GM06990 (cell line): Measurements from ENCODE around the gene ADAMTSL1.

ENCODE experiments used
- DNase-seq: peaks from one replicate; pipeline ENCODE4 v3.0.0-alpha.2; 2011; ENCODE audit not compliant: insufficient read length; ENCODE audit errors: extremely low read depth
- H3K27me3 ChIP-seq: replicated peaks from 2 replicates; pipeline ENCODE4 v1.6.0; 2011; ENCODE audit warnings: low read length; ENCODE audit not compliant: control insufficient read depth, insufficient read depth
- H3K36me3 ChIP-seq: 2 replicates; pipeline ENCODE4 v1.5.1; 2011; ENCODE audit warnings: low read length; ENCODE audit not compliant: control insufficient read depth, insufficient read depth
- H3K4me3 ChIP-seq: replicated peaks from 2 replicates; pipeline ENCODE4 v1.5.1; 2011; ENCODE audit warnings: low read depth, mild to moderate bottlenecking, control low read depth, low read length
- TF ChIP-seq, protein P1 (sequence below): IDR thresholded peaks from 2 replicates; pipeline ENCODE4 v1.5.1; 2011; ENCODE audit warnings: low read length, control low read depth, mild to moderate bottlenecking, inconsistent platforms; ENCODE audit not compliant: insufficient read depth, poor library complexity, severe bottlenecking

ADAMTSL1 gene

DNA sequence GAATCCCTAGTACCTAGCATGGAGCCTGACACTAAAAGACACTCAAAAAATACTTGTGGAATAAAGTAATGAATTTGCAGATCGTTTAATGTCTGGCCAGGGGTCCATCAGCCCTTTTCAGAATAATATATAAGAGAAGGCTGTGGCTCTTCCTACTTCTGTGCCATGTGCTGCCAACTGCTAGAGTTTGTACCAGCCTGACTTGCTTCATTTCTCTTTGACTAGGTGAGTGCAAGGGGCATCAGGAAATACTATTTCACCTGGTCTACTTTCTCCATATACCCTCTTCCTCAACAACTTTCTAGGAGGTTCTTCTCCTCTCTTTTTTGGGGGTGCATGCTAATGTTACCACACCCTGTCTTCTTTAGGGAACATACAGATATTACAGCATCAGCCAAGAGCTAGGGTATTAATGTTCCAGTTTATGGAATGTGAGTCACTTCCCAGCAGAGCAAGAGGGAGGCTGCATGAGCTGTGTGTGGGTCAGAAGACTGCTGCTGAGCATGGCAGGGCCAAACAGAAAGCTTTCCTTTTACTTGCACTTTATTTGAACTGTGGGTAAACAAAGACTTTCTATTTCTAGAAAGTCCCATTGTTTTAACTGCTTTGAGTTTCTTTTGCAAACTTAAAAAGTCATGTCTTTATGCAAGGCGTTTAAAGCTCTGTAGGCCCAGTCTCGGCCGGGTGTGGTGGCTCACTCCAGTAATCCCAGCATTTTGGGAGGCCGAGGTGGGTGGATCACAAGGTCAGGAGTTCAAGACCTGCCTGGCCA is 158.9 kb downstream of the ADAMTSL1 start:
- TF ChIP-seq, protein P1, sequence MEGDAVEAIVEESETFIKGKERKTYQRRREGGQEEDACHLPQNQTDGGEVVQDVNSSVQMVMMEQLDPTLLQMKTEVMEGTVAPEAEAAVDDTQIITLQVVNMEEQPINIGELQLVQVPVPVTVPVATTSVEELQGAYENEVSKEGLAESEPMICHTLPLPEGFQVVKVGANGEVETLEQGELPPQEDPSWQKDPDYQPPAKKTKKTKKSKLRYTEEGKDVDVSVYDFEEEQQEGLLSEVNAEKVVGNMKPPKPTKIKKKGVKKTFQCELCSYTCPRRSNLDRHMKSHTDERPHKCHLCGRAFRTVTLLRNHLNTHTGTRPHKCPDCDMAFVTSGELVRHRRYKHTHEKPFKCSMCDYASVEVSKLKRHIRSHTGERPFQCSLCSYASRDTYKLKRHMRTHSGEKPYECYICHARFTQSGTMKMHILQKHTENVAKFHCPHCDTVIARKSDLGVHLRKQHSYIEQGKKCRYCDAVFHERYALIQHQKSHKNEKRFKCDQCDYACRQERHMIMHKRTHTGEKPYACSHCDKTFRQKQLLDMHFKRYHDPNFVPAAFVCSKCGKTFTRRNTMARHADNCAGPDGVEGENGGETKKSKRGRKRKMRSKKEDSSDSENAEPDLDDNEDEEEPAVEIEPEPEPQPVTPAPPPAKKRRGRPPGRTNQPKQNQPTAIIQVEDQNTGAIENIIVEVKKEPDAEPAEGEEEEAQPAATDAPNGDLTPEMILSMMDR, result no peak
- Histone ChIP-seq H3K27me3 (no peaks in the 10 kb centered on the region), H3K36me3 (no peaks in the 10 kb centered on the region), H3K4me3 (no peak overlapping the region)
- no peak for DNase-seq

DNA sequence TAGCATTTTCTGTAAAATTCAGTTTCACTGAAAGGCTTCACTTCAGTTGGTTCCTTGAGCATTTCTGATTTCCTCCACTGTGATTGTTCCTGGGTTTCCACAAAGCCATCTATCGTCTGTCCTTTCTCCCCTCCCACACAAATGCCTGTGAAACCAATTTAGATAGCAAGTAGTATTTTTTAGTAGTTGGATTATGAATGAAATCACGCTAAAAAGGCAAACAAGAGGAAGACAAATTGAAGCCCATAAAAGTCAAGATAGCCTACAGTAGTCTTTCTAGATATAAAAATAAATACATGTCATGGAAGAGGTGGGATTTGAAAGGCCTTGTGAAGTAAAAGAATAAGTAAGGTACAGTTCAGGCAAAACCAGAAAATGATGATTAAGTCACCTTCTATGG is 162.8 kb downstream of the ADAMTSL1 start:
- DNase-seq, result no peak
- H3K36me3 ChIP-seq, result no peaks in the 10 kb centered on the region
- no peak overlapping the region for H3K4me3 ChIP-seq
- no peaks in the 10 kb centered on the region for H3K27me3 ChIP-seq
- TF ChIP-seq, protein P1, result no peak

DNA sequence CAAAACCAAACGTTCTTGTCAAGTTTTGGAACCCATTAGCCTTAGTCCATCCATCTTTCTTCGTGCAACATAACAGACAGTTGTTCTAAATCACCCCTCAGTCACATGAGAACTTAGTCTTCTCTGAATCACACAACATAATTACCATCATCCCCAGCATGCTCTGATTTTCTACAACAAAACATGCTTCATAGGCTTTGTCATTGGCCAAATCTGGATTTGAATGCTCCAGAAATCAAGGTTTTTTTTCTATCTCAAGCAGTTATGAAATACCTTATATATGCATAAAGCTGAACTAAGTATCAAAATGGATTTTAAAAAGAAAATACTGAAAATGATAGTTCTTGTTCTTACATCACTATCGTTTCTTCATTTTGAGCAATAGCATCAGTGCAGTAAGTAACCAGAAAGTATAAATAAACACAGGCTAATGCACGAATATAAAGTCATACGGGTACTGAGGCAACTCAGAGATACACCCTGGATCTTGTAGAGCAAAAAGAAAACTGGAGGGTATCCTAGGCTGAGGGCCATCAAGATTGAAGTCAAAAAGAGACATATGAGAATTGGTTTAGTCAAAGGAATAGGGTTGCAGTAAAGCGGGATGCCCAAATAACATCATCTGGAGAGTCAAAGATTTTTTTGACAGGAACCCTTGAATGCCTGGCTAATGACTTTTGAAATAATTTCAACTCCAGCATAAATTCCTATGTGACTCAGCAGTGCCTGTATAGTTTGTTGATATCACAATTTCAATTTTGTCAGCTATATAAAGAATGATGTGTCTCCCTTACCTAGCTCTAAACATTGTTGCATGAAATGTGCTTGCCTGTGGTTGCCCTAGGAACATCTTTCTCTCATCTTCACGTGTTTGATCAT is 164.7 kb downstream of the ADAMTSL1 start:
- H3K36me3 ChIP-seq, result no peaks in the 10 kb centered on the region
- no peak for DNase-seq
- no peak overlapping the region for H3K4me3 ChIP-seq
- TF ChIP-seq, protein P1, result no peak
- no peaks in the 10 kb centered on the region for H3K27me3 ChIP-seq

DNA sequence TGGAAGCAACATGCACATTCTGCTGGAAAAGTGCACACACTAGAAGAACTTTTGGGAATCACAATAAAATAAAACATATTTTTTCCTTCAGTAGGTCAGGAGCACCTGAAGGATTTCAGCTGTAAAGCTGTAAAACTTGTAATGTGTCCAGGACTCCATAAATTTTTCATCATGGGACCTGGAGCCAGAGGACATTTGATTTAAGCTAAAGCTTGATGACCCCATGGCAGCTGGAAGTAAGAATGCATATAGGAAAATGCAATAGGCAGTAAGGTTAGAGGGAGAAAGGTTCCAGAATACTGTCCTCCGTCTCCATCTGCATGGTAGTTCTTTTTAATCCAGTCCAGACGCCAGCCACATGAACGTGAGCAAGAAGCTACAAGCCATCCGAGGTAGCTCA is 166.0 kb downstream of the ADAMTSL1 start:
- no peak for DNase-seq
- Histone ChIP-seq H3K36me3 (no peaks in the 10 kb centered on the region), H3K4me3 (no peak overlapping the region), H3K27me3 (no peaks in the 10 kb centered on the region)
- TF ChIP-seq, protein P1, result no peak

DNA sequence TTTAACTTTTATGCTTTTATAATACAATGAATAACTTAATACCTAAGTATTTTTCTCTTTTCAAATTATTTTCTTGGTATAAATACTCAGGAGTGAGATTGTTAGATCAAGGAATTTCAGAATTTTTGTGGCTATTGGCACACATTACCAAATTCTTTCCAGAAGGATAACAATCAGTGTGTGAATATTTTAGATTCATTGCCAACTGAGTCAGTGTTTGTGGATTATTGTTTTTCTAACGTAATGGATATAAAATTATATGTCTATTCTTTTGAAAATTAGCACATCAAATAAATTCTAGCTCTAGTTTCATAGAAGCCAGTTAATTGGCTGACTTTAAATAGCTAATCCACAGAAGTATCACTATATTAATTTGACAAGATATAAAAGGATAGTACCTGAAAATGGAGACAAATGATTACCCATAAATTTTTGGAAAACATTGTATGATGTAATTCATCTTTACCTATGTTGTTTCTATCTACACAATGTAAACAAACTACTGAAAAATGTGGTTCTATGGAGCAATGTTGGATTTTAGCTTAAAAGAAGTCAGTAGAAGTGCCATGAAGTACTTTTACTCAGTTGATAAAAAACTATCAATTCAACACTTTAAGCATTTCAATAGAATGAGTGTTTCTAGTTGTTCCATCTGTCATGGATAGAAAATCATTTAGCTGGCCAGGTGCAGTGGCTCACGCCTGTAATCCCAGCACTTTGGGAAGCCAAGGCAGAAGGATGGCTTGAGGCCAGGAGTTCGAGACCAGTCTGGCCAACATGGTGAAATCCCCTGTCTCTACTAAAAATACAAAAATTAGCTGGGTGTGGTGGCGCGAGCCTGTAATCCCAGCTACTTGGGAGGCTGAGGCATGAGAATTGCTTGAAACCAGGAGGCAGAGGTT is 185.1 kb downstream of the ADAMTSL1 start:
- no peak for DNase-seq

More for the DNA sequence above, 185.1 kb downstream of the ADAMTSL1 start:
- no peaks in the 10 kb centered on the region for H3K36me3 ChIP-seq
- H3K27me3 ChIP-seq, result no peaks in the 10 kb centered on the region
- H3K4me3 ChIP-seq, result no peak overlapping the region
- TF ChIP-seq, protein P1, result no peak
